AG08395 (cell line): ENCODE results near the gene EP400.
A peak's percentile ranks its signal among the peaks of the same experiment; 100 is the strongest.

ENCODE experiments used
- DNase-seq: peaks from one replicate; pipeline ENCODE4 v3.0.0; 2012; ENCODE audit warnings: mixed read lengths, low spot score

The EP400 gene, protein sequence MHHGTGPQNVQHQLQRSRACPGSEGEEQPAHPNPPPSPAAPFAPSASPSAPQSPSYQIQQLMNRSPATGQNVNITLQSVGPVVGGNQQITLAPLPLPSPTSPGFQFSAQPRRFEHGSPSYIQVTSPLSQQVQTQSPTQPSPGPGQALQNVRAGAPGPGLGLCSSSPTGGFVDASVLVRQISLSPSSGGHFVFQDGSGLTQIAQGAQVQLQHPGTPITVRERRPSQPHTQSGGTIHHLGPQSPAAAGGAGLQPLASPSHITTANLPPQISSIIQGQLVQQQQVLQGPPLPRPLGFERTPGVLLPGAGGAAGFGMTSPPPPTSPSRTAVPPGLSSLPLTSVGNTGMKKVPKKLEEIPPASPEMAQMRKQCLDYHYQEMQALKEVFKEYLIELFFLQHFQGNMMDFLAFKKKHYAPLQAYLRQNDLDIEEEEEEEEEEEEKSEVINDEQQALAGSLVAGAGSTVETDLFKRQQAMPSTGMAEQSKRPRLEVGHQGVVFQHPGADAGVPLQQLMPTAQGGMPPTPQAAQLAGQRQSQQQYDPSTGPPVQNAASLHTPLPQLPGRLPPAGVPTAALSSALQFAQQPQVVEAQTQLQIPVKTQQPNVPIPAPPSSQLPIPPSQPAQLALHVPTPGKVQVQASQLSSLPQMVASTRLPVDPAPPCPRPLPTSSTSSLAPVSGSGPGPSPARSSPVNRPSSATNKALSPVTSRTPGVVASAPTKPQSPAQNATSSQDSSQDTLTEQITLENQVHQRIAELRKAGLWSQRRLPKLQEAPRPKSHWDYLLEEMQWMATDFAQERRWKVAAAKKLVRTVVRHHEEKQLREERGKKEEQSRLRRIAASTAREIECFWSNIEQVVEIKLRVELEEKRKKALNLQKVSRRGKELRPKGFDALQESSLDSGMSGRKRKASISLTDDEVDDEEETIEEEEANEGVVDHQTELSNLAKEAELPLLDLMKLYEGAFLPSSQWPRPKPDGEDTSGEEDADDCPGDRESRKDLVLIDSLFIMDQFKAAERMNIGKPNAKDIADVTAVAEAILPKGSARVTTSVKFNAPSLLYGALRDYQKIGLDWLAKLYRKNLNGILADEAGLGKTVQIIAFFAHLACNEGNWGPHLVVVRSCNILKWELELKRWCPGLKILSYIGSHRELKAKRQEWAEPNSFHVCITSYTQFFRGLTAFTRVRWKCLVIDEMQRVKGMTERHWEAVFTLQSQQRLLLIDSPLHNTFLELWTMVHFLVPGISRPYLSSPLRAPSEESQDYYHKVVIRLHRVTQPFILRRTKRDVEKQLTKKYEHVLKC (N-terminal part only)

DNA sequence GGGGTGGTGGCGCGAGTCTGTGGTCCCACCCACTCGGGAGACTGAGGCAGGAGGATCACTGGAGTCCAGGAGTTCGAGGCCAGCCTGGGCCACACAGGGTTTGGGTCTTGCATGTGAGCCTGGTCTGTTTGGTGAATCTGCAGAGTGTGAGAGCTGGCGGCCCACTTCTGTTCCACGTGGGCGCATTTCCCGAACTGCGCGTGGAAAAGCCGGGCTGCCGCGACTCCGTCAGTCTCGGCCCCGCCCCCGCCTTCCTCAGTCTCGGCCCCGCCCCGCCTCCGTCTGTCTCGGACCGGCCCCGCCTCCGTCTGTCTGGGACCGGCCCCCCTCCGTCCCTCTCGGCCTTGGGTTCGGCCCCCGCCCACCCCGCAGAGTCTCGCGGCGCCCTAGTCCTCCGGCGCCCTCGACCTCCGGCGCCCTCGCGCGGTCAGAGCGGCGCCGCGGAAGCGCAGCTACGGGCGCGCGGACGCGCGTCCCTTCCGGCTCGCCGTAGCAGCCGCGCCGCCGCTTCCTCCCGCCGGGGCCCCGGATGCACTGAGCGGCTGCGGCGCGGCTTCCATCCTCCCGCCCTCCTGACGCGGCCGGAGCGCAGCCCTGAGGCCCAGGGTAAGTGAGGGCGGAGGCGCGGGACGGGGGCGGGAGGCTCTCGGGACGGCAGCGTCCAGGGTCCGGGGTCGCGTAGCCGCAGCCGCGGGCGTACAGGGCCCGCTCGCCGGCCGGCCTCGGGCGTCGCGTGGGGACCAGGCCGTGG is at the start of gene EP400:
Gene EP400 (plus strand): TSS at position 512 of the 751 bp plus-strand sequence. CDS start 10,678 bp downstream, outside the sequence.
- DNase-seq: peak; percentile 98

DNA sequence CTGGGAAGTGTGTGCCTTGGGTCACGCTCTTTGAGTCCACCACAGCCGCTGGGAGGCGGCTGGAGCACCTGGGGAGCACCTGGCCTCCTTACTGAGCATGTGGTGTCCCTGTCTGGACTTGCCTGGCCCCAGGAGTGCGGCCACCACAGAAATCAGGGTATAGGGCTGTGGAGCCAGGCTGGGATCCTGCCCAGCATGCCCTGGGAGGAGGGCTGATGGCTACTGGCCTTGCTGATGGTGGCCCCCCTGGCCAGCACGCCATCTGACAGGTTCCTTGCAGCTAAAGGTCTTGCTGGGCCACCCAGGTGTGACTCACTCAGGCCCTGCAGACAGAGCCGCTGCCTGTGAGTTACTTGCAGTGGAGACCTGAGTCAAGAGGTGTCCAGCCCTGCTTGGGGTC is 49.3 kb upstream of the EP400 start:
- no peak for DNase-seq

DNA sequence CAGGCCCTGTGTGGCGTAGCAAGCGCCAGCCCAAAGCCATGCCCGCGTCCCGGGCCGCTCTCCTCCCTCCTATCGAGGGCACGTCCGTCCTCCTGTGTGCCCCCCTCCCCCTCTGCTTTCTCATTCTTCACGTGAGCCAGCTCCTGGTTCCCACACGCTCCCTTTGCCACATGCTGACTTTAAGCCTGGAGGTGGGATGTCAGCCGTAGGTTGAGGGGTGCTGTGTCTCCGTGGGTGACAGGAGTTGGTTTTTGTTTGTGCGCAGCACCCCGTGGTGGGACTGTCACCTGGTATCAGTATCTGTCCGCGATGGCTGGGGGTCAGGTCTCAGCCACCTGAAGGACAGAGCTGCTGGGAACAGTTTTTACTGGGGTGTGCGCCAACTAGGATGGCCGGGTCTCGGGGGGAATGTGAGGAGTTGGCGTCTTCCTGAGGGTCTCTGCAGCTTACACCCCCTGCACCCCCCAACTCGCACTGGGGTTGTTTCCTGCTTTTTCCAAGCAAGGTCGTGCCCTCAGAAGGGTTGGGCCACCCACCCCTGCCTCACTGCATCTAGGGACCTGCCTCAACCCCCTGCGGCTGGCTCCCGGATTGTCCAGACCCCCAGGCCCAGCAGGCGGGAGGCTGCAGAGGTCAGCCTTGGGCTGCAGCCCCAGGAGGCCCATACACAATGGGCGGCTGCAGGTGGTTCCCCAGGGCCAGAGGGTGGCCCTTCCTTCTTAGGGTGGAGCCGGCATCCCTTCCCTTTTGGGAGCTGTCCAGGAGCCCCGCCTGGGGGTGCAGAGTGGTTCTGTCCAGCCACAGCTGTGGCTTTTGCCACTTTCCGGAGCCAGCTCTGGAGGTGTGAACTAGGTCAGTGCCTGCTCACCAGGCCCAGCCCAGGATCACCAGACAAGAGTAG is 48.1 kb upstream of the EP400 start:
- no peak for DNase-seq

DNA sequence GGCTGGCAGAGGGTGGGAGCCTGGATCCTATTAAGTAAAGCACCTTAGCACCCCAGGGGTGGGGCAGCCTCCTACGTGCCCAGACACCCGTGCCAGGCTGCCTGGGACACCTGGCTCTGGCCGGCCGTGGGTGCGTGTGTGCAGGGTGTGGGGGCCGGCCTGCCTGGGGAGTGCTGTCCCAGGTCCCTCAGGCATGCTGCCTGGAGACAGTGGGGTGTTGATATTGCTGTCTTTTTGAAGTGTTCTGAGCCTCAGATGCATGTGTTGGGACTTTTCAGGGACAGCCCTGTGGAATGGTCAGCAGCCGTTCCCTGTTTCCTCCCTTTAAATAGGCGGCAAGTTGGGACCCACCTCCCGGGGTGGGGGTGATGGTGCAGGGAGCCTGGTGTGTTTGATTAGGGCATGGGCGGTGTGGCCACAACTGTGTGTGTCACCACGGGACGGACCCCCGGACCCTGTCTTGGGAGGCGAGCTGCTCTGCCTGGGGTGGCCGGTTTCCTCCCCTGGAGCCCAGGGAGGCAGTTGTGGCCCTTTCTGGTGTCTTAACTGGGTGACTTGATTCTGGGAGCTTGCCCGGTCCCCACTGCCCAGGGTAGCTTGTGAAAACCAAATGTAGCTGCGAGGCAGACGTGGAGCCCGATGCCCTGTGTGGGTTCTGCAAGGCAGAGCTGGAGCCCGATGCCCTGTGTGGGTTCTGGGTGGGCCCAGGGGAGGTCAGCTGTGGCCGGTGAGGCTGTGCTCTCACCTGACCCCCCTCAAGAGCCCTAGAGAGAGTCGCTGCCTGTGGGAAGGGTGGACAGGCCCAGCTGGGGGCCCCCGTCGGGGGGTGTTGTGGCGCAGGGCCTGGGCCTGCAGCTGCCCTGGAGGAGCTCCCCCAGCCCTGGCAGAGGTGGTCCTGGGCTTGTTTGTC is 47.2 kb upstream of the EP400 start:
- no peak for DNase-seq

DNA sequence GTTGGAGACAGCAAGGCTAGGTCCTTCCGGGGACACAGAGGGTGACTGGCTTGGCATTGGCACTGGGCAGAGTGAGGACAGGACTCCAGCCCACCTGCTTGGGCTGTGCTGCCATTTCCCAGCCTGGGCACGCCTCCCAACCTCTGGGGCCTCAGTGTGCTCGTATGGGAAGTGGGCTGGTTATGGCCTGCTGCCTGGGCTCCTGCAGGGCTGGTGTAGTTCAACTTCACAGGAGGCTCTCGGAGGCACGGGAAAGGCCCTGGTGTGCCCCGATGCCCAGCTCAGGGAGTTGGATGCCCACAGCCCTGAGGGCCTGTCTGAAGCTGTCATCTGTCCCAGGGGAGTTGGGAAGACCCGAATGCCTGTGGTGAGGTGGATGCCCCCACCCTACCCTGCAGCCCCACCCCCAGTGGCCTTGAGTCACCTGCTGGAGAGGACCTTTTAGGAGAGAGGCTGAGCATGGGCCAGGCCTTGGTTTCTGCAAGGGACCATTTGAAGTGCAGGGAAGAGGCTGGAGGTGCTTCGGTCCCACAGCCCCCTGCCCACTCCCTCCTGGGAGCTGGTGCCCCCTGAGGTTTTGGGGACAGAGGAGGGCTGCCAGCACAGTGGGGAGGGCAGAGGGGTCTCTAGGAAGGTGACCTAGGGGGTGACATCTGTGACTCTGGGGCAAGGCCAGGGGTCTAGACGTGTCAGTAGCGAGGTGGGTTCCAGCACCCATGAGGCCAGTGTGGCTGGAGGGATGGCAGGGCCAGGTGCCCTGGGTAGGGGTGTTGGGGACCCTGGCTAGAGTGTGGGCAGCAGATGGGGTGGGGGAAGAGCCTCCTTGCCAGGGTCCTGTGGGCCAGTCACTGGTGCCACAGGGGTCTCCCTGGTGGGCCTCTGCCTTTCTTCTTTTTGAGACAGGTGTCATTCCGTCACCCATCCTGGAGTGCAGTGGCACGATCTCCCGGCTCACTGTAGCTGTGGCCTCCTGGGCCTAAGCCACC is 46.2 kb upstream of the EP400 start:
- no peak for DNase-seq

DNA sequence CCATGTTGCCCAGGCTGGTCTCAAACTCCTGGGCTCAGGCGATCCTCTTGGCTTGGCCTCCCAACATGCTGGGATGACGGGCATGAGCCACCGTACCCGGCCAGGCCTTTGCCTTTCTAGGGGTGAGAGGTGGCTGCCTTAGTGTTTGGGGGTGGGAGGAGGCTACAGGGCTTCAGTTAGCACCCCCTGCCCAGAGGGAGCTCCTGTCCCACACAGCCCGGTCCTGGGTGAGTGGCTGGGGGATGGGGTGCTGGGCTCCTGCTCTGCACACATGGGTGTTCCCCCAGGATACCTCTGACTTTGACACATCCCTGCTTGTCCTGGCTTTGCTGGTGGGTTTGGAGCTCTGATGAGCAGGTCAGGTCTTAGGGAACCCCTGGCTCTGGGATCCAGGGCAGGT is 45.4 kb upstream of the EP400 start:
- no peak for DNase-seq

DNA sequence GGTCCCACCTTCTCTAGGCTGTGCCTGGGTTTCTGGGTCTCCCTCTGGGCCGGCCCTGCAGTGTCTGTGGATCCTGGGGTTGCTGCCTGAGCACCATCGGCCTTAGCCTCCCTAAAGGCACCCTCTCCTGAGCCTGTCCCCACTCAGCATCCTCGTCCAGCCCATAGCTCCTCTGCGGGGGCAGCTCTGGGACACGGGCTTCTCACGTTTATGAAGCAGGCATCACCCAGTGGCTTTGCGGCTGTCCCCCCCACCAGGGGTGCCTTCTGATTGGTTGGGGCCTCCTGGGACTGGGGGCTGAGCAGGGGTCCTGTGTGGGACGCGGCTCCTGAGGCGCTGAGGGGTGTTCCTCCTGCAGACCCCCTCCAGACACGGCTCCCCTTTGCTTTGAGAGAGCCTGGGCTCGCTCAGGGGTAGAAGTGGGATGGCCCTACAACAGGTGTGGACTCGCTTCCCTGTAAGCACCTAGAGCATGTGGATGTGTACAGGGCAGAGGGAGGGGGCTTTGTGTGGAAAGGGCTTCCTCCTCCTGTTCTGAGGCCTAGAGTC is 44.6 kb upstream of the EP400 start:
- DNase-seq: no peak

DNA sequence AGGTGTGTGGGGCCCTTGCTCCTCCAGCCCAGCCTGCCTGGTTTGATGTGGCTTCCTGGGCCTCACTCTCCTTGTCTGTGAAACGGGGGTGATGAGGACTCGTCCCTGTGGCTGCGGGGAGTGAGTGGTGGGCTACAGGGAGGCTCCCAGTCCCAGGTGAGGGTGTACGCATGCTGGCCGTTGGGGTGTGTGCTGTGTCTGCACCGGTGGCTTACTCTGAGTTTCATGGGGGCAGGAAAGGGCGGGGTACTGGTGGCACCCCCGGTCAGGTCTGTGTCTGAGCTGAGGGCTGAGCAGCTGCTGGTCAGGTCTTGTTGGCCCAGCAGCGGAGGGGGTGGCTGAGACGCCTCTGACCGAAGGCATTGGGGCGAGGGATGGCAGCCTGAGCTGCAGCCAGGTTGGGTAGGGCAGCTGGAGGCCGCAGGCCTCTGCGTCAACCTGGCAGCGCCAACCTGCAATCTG is 44.1 kb upstream of the EP400 start:
- DNase-seq: no peak

DNA sequence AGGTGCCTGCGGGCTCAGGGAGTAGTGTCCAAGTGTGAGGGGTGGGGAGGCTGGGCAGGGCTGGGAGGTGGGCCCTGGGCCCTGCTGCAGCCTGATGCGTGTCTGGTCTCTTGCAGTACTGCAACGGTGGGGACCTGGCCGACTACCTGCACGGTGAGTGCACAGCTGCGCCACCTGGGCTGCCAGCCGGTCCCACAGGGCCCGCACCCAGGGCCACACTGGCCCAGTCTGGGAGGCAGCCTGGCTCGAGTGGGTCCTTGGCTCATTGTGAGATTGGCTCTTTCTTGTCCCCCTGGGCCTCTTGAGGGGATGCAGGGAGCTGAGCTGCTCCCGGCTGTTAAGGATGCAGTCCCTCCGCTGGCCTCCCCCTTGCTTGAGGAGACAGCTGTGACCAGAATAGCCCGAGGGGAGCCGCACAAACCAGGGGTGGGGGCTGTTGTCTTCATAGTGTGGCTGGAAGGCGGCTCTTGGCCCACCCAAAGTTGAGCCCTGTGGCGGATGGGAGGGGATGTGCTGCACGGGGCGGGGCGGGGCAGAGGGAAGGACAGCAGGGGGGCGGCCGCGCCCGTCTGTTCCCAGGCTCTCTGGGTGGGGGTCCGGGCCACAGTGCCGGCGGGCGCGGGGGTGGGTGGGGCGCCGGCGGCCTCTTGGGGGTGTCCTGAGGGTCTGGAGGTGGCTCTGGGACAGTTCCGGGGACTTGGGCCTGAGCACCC is 42.2 kb upstream of the EP400 start:
- DNase-seq: no peak

DNA sequence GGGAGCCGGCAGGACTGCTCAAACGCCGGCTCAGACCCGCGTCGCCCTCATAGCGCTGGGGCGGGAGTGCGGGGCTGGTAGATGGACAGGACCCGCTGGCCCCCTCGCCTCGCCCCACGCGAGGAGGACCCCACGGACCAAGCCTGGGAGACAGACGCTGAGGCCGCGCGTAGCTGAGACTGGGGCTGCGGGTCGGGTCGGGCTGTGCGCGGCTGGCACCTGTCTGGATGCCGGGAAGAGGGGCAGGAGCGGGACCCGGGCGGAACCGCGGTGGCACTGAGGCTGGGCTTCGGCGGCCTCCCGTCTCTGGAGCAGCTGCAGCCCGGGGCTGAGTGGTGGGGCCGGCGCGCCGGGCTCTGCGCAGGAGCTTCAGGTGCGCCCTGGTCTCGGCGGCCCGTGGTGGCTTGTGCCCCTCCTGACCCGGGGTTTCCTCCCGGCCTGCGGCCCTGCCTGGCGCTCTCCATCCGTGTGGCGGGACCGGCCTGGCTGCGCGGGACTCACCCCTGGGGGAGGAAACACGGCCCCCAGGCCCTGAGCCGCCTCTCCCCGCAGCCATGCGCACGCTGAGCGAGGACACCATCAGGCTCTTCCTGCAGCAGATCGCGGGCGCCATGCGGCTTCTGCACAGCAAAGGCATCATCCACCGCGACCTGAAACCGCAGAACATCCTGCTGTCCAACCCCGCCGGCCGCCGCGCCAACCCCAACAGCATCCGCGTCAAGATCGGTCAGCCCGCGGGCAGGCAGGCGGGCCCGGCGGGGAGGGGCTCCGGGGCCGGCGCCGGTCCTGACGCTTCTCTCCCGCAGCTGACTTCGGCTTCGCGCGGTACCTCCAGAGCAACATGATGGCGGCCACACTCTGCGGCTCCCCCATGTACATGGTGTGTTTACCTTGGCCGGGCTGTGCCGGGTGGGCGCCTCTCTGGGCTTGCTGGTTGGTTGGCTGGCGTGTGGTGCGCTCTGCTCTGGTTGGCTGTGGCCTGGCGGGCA is 41.4 kb upstream of the EP400 start:
- no peak for DNase-seq

DNA sequence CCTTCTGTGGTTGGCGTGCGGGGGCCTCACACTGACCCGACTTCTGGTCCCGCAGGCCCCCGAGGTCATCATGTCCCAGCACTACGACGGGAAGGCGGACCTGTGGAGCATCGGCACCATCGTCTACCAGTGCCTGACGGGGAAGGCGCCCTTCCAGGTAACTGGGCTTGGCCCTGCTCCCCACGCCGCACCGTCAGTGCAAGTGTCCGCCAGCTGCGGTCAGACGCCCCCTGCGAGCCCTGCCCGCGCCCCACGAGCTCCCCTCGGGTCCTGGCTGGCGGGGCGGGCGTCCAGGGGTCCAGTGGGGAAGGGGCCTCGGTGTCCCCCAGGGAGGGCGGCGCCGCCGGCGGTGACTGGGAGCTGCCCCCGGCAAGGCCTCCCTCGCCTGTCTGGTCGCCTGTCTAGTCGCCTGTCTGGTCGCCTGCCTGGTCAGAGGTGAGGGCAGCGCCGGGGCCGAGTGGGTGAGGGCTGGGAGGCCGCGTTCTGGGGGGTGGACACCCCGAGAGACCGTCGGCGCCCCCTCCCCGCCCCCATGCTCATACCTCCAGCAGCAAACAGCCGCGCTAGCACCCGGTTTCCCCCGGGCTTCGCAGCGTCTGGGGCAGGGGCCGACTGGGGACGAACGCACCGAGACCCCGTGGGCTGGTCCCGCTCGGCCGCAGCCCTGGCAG is 40.5 kb upstream of the EP400 start:
- DNase-seq: no peak

DNA sequence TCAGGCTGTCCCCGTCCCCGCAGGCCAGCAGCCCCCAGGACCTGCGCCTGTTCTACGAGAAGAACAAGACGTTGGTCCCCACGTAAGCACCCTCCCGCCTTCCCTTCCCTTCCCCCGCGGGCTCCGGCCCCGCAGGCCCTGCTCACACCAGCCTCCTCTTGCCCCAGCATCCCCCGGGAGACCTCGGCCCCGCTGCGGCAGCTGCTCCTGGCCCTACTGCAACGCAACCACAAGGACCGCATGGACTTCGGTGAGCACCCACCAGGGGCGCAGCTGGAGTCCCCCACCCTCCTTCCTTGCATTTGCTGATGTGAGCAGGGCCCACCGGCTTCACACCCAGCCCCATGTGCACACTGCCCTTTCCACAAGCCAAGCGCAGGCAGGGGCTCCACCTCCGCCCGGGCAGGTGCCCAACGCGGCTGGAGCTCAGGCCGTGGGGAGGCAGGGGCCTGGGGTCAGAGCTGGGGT is 40.0 kb upstream of the EP400 start:
- DNase-seq: no peak

DNA sequence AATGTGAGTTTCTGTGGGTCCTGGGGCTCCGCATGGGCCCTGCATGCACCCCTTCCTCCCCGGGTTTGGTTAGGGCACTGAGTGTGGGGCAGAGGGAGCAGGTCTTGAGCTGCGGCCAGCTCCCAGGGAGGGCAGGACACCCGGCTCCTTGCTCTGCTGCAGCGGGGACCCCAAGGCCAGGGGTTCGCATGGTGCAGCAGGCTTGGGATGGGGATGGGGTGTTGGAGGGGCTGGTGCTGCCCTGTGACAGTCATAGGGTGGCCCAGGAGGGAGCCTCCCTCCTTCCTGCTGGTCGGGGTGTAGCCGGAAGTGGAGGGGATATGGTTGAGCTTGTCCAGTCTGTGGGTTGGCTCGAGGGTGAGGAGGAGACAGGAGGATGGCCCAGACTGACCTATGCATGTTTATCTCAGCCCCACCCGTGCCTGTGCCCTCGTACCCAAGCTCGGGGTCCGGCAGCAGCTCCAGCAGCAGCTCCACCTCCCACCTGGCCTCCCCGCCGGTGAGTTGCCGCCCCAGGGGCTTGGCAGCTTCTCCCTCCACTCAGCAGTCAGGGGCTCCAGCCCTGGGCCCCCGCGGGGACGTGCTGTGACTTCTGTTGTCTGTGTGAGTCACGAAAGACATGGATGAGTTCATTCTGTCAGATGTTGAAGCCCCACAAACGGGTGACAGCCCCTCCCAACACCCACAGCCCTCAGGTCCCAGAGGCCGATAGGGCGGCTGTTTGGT is 39.3 kb upstream of the EP400 start:
- no peak for DNase-seq

DNA sequence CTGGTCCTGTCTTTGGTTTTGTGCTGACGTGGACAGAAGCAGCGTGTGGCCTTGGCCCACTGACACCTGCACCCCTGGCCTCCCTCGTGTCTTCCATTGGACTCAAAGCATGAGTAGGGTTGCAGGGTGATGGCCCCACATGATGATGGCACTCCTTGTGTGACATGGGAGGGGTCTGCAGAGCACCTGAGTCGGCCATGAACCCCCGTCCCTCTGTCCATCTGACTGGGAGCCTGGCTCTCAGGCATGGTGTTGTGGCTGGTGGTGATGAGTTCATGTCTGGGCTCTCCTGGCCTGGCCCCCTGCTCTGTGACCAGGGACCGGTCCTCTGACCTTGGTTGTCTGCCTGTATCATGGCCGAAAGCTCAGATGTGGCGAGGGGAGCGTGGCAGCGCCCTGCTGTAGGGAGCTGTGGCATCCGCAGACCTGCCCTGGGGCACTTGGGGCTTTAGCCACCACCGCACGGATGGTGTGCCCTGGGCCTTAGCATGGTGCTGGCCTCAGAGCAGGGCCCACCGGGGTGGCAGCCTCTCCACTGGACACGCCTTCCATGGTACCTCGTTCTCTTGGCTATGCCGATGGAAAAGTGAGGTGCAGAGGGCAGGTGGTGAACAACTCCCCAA is 38.6 kb upstream of the EP400 start:
- DNase-seq: no peak
